Measurements from ENCODE around the gene C2orf15.

- no peak for TF ChIP-seq CTCF (IDR thresholded peaks at IDR 0.05)
- no peak for TF ChIP-seq POLR2AphosphoS5 (IDR thresholded peaks at IDR 0.05)
- TF ChIP-seq POLR2A (IDR thresholded peaks at IDR 0.05), result no peak
These were observed 29.6 kb upstream of the C2orf15 start for GRCh38 chr2:99111945-99112344.
